ENCODE results near the gene RAPH1. TPM values are rescaled to one million over a fixed set of nuclear protein-coding genes. Genes with fewer than 3 reads are reported as not detected.

Gene RAPH1
- total and polyA plus RNA-seq, 9 of the 15 experiments (the other 6 are each of a cell fraction or from before 2014, with no cell fraction given): 0.07 to 0.71 (median 0.27) TPM

DNA sequence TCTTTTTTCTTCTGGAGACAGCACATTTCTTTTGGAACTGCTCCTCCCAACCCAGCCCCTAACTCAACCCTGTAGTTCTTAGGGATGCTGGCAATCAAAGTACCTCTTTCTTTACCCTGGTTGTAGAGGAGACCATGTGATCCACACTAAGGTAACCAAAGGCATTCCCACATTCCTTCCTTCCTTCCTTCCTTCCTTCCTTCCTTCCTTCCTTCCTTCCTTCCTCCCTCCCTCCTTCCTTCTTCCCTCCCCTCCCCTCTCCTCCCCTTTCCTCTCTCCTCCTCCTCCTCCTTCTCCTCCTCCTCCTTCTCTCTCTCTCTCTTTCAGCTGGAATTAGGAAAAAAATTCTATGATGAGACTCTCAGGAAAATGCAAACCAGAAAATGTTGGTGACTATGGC lies 13.8 kb upstream of the RAPH1 start (continued):
- TF ChIP-seq PREB (CRISPR knock-in tag; IDR thresholded peaks at IDR 0.05): no peak

- Histone ChIP-seq H3K36me3 (ENCODE audit: control insufficient read depth, insufficient read depth, low read length) (no peaks in the 10 kb centered on the region), H3K4me2 (ENCODE audit: insufficient read depth, low read length) (no peak overlapping the region), H3K4me1 (replicated peaks in 1 of 2; ENCODE audit: control insufficient read depth in 2 of 2, insufficient read depth in 2 of 2, low read length in 2 of 2) (no peaks in the 10 kb centered on the region), H3K79me2 (ENCODE audit: control insufficient read depth, insufficient read depth, low read length) (no peaks in the 10 kb centered on the region), H3K27me3 (ENCODE audit: control insufficient read depth in 2 of 2, insufficient read depth in 2 of 2, low read length in 2 of 2) (peaks cover 2 to 13% of the 10 kb centered on the region in 2 experiments; a peak in 3 of 5 replicates), H3K9ac (ENCODE audit: insufficient read depth in 1 of 2, low read depth in 2 of 2, low read length in 2 of 2) (no peak overlapping the region), H2AFZ (ENCODE audit: low read depth, low read length) (no peak overlapping the region), H3K4me3 (no peak overlapping the region), H3K27ac (ENCODE audit: extremely low read depth, low read depth, low read length) (no peak overlapping the region), H3K9me1 (ENCODE audit: control insufficient read depth, insufficient read depth, low read length) (no peaks in the 10 kb centered on the region), H4K20me1 (replicated peaks; ENCODE audit: control insufficient read depth, insufficient read depth, low read length) (no peaks in the 10 kb centered on the region), H3K9me3 (replicated peaks; ENCODE audit: control insufficient read depth, insufficient read depth, low read depth, low read length) (no peaks in the 10 kb centered on the region)
- no peak for ATAC-seq
- no peak for FAIRE-seq
- intact Hi-C loops (cut with micrococcal nuclease) (no loop called here), in situ Hi-C loops (cut with MboI) (no loop called here)
- ChIA-PET POLR2A (no interaction called here), CTCF (ENCODE audit: low intra/inter-chr PET ratio) (no interaction called here)
- TF ChIP-seq SNIP1 (IDR thresholded peaks at IDR 0.05; ENCODE audit: low read depth): no peak
- no CpG with 5 or more reads among the region's 1 CpG for WGBS (ENCODE audit: insufficient coverage, low coverage, missing lambda C conversion rate)
- no peak for DNase-seq (ENCODE audit: extremely low read depth in 1 of 4, low spot score in 3 of 4)
- BruUV-seq (replicated peaks): no TSS peak
Measured at GRCh38 chr2:203547356-203547755, 12.3 kb upstream of the RAPH1 start.

DNA sequence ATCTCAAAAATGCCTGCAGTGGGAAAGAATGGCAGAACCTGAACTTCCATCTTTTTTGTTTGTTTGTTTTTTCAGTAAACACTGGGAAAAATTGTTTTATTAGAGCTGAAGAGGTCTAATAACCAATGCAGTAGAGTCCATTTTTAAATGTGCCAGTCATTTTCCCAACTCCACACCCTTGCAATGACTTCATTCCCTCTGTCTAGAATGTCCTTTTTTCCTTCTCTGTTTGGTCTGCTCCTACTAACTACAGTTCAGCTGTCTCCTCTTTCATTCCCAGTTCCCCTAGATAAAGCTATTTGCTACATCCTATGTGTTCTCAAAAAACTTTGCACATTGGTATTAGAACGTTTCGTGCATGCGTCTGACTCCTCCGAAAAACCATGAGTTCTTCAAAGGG lies 9.3 kb upstream of the RAPH1 start:
- BruUV-seq (replicated peaks): no TSS peak
- no peaks in the 10 kb centered on the region for H3K79me2 ChIP-seq (ENCODE audit: control insufficient read depth, insufficient read depth, low read length)
- no peak for ATAC-seq
- no peak overlapping the region for H3K27ac ChIP-seq (ENCODE audit: extremely low read depth, low read depth, low read length)
- H3K9me3 ChIP-seq (replicated peaks; ENCODE audit: control insufficient read depth, insufficient read depth, low read depth, low read length): no peaks in the 10 kb centered on the region
- CTCF ChIA-PET (ENCODE audit: low intra/inter-chr PET ratio): no interaction called here
- no peak for FAIRE-seq
- TF ChIP-seq MBD2 (IDR thresholded peaks at IDR 0.05; ENCODE audit: borderline replicate concordance, low read depth) (no peak), ELF4 (CRISPR knock-in tag; IDR thresholded peaks at IDR 0.05) (no peak)
- intact Hi-C loops (cut with micrococcal nuclease) (no loop called here), in situ Hi-C loops (cut with MboI) (no loop called here)
- H3K4me2 ChIP-seq (ENCODE audit: insufficient read depth, low read length): no peak overlapping the region
- no peaks in the 10 kb centered on the region for H3K4me1 ChIP-seq (replicated peaks in 1 of 2; ENCODE audit: control insufficient read depth in 2 of 2, insufficient read depth in 2 of 2, low read length in 2 of 2)
- DNase-seq (ENCODE audit: extremely low read depth in 1 of 4, low spot score in 3 of 4): no peak
- H4K20me1 ChIP-seq (replicated peaks; ENCODE audit: control insufficient read depth, insufficient read depth, low read length): no peaks in the 10 kb centered on the region
- no peak overlapping the region for H3K4me3 ChIP-seq
- no peak overlapping the region for H2AFZ ChIP-seq (ENCODE audit: low read depth, low read length)
- H3K9me1 ChIP-seq (ENCODE audit: control insufficient read depth, insufficient read depth, low read length): no peaks in the 10 kb centered on the region
- POLR2A ChIA-PET: no interaction called here
- H3K27me3 ChIP-seq (ENCODE audit: control insufficient read depth in 2 of 2, insufficient read depth in 2 of 2, low read length in 2 of 2): peaks cover 2 to 13% of the 10 kb centered on the region in 2 experiments; a peak in 3 of 5 replicates
- no peaks in the 10 kb centered on the region for H3K36me3 ChIP-seq (ENCODE audit: control insufficient read depth, insufficient read depth, low read length)
- no peak overlapping the region for H3K9ac ChIP-seq (ENCODE audit: insufficient read depth in 1 of 2, low read depth in 2 of 2, low read length in 2 of 2)
- 0% methylated on average over 4 of the region's 4 CpGs for WGBS (ENCODE audit: insufficient coverage, low coverage, missing lambda C conversion rate)

Data from K562 (cell line).